Measurements from ENCODE around the gene ADAMTS16.

Gene ADAMTS16

DNA sequence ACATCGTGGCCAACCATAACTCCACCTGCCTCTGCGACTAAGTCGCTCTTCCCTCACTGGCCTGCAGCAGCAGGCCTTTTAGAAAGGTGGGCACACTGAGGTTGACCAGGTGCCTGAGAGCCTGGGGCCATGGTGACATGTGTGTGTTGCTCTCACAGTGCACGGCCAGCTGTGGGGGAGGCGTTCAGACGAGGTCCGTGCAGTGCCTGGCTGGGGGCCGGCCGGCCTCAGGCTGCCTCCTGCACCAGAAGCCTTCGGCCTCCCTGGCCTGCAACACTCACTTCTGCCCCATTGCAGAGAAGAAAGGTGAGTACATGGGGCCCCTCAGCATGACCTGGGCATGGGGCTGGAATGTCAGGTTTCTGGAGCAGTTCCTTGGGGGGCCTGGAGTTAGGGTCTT, 177.8 kb downstream of the ADAMTS16 start:
- DNase-seq: no peak

DNA sequence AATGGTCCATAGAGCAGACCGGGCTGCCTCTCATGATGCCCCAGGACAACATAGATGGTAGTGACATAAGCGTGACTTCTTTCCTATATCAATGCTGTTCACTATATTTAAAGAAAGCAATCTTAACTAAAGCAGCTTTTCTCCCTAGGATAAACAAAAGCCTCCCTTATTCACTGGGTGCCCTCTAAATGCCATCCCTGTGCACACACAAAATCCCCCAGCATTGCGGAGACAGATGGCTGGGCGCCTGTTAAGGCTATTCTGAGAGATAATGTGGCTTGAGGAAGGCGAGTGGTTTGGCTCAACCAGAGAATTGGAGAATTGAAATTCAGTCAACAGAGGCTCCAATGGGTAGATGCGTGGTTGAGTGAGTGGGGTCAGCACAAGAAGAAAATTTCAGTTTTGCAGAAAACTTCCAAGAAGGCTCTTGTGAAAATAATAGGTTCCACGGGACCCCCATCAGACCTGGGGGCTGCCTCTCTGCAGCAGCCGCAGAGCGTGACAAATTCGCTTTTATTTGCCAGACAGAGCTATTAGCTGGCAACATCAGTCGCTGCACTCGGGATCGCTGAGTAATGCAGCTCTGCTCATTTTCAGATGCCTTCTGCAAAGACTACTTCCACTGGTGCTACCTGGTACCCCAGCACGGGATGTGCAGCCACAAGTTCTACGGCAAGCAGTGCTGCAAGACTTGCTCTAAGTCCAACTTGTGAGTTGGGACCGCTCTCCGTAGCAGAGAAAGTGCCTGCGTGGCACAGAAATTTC, 178.5 kb downstream of the ADAMTS16 start:
- no peak for DNase-seq

GRCh38 chr5:5320062-5320805, 180.1 kb downstream of the ADAMTS16 start:
- DNase-seq: no peak

GRCh38 chr5:5321137-5321536, 181.0 kb downstream of the ADAMTS16 start:
- DNase-seq: no peak

- no peak for DNase-seq
Measured at GRCh38 chr5:5323551-5323950, 183.4 kb downstream of the ADAMTS16 start.

DNA sequence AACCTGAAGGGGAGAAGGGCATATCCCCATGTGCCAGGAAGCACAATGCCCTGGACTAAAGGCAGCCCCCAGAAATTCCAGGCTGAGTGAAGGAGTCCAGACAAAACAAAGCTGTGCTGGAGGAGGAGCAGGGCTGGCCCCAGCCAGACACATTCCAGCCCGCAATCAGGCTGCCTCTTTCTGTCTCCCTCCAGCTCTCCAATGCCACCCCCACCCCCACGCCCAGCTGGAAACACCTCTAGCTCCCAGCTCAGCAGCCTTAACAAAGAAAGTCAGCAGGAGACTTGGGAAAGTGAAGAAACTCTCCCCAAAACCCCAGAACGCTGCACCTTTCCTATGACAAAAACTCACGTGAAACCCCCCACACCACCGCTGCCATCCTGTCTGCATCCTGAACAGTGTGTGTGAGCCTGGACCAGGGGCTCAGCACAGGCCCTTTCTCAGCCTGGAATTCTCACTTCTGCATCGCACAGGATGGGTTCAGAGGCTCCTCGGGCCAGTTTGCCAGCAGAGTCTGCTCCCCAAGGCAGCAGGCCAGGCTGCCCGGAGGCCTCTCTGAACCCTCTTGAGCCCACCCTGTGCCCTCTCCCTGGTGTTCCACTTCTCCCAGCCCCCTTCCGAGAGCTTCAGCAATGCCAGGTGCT, 186.1 kb downstream of the ADAMTS16 start:
- DNase-seq: no peak

DNA sequence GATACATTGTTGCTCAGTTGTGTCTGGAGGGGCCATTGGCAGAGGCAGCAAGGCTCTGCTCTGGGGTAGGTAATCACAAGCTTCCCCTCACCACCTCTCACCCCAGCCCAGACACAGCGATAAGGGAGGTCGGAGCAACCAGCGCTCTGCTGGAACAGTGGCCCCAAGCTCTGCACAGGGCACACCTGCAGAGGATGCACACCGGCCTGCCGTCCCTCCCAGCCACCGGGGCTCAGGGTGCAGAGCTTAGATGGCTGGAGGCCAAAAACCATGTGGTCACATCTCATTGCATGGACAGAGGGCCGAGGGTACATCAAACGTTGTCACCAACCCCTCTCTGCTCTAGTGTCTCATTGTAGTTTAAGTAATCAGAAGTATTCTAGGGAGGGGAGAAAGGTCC, 187.0 kb downstream of the ADAMTS16 start:
- DNase-seq: no peak

DNA sequence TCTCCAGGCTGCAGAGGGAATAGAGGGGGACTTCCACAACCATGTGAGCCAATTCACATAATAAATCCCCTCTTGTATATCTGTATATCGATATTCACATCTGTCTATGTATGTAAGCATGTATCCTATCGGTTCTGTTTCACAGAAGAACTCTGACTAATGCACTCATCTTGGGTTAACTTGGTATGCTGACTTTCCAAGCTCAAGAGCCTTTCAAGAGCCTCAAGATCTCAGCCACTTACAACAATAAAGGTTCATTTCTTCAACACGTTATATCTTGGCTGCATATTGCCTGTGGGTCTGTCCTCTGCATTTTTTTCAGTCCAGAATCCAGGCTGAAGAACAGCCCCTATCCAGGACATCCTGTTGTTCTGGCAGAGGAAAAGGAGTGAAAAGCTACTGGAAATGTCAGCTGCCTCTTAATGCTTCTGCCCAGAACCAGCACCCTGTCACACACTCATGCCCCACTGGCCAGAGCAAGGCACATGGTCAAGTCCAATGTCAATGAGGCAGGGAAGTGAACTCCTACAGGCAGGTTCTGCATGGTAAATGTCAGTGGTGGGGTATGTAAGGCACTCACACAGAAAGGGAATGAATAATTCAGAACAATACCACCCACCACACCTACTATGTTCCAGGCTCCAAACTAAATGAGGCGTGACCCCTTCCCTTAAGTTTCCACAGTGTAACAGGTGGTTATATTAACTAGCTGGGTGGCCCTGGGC, 190.8 kb downstream of the ADAMTS16 start:
- DNase-seq: no peak

- no peak for DNase-seq
Measured at GRCh38 chr5:5331848-5332247, 191.7 kb downstream of the ADAMTS16 start.

DNA sequence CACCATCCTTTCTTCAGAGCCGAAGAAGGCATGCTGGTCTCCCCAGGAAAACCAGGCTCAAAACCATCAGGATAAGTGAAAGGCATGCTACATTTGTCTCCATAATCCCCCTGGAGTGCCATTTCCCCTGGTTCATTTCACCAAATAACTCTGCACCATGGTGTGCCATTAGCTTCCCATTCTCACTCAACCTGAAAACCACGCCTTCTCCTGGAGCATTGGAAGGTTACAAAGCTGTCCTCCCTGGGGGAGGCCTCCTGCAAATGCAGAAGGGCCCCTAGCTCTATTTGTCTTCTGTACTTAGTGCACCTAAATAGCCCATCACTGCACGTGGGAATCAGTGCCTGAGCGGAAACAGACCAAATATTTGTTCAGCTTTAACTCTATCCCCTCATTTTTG, 192.2 kb downstream of the ADAMTS16 start:
- DNase-seq: no peak

GRCh38 chr5:5335107-5335506, 195.0 kb downstream of the ADAMTS16 start:
- DNase-seq: no peak

DNA sequence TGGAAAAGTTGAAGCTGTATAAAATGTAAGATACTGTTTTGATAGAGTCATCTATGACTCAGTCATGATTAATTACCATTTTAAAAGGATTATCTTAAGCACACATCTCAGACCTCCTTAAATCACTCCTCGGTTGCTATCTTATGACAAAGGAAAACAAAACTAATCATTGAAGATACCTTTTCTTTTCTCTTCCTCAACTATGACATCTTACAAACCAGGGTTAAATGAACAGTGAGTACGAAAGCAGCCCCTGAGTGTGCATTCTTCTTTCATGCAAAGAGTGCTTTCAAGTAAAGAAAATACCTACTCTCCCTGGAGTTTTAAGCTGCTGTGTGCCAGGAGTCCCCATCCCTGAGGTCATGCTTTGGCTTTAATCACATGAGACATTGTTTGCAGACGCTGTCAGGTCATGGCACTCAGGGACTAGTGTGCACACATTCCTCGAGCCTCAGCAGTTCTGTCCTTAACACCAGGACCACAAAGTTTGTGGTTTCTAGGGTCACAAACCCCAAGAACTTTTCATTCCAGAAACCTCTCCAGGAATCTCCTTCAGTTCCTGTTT, 195.7 kb downstream of the ADAMTS16 start:
- DNase-seq: no peak

DNA sequence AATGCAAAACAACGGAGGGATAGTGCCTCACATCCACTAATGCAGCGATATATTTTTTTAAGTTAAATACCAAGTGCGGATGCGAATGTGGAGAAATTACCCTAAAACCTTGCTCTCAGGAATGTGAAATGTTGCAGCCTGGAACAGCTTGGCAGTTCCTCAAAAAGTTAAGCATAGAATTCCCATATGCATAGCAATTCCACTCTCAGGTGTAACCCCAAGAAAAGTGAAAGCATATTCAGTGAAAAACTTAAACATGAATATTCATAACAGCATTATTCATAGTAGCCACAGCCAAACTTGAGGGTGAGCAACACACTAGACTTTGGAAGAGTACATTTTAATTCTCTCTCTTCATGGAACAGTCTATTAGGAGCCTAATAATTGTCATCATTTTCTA, 199.1 kb downstream of the ADAMTS16 start:
- no peak for DNase-seq

GRCh38 chr5:5340206-5340729, 200.1 kb downstream of the ADAMTS16 start:
- DNase-seq: no peak

DNA sequence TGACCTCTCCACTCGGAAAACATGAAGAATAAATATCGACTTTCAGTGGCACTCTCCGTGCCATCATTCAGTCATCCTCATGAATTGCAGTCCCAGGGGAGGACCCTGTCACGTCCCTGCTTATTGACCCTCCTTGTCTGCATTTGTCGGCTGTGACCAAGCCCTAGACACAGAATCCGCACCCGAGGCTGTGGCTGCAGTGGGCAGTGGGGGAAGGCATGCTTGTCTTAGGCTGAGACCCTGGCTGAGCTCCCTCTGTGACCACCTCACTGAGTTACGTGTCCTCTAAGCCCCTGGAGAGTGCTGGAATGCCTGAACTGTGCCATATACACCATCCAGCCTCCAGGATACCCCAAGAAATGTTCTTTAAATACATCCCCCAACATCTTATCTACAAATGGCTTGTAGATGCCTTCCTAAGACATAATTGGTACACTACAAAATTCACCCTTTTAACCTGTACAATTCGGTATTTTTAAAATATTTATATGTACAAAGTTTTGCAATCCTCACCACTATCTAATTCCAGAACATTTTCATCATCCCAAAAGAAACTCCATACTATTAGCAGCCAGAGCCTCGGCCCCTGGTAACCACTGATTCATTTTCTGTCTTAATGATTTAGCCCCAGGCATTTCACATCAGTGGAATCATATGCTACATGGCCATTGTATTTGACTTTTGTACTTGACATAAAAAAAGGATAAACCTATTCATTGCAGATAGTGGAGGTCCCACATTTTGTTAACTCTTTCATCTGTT, 201.6 kb downstream of the ADAMTS16 start:
- no peak for DNase-seq

DNA sequence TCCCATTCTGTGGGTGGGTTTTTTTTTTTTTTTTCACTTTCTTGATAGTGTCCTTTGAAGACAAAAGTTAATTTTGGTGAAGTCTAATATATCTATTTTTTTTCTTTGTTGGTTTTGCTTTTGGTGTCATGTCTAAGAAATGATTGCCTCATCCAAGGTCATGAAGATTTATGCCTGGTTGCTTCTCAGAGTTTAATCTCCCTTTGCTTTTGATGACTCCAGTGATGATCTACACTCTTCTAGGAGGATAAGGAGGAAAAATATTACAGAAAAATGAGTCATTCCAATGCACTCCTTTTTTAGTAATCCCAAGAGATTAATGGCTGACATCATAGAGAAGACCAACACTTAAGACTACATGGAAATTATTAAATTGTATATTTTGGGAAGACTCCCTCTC, 202.7 kb downstream of the ADAMTS16 start:
- DNase-seq: no peak

DNA sequence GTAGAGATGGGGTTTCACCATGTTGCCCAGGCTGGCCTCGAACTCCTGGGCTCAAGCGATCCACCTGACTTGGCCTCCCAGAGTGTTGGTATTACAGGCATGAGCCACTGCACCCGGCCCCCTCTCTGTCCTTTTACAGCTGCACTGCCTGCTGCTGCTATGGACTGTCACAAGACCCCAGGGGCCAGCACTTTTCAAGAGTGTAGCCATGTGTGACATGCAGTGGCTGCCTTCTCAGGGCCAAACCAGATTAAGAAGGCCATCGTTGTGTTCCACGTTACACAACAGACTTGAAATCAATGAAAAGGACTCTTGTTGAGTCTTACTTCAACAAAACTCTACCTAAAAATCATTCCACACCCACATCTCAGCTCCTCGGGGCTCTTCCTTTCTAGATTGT, 203.4 kb downstream of the ADAMTS16 start:
- DNase-seq: no peak

DNA sequence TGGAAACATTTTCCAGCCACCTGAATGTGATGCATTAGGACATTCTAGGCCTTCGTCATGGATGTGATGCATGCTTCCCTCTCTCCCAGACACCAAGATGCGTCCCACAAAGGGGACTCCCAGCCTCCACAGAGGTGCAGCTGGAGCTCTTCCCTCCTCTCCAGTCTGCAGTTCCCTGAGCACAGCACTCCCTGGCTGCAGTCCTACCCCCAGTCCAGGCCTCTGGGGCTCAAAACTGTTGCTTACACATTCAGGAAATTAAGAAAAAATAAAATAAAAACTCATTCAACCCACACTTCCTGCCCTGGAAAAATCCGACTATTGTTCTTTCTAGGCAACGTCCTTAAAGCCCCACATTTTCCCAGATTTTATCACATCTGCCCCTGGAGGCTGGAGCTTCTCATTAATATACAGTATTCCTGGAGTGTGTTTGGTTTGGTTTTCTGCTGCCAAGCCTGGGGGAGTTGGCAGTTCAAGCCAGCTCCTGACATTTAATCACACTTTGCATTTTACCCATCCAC, 204.0 kb downstream of the ADAMTS16 start:
- no peak for DNase-seq

DNA sequence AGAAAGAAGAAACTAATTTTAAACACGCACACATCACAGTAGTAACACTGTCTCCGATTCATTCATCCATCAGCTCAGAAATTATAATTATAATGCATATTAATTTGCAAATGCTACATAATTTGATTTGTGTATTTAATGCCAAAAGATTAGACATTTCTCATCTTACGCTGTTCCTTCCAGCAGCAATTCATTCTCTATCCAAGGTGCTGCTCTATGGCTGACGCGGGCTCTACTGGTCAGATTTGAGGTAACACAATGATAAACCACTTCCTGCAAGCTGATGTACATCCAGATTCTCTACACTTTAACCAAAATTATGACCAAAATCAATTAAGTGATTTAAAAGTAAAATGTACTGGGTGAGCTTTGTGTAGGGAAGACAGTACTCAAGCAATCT, 204.5 kb downstream of the ADAMTS16 start:
- no peak for DNase-seq

GRCh38 chr5:5347442-5347841, 207.3 kb downstream of the ADAMTS16 start:
- no peak for DNase-seq

DNA sequence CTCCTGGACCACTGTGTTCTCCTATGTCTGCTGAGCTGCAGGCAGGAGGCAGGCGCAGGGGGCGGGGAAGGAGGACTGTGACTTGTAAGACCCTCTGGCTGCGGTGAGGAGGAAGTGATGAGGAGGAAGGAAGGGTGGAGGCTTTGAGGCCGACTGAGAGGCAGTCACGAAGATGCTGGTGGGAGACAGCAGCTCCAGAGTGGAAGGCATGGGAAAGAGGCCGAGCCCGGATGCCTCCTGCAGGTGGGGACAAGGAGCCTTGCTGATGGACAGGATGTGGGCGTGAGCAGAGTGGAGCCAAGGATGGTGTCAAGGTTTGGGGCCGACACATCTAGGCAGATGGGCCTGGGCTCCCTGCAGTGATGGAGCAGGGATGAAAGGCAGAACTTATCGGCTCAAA, 208.0 kb downstream of the ADAMTS16 start:
- DNase-seq: no peak

GRCh38 chr5:5348576-5348975, 208.4 kb downstream of the ADAMTS16 start:
- DNase-seq: no peak
